HG03460 (cell line): ENCODE data around the gene PARD3B.

Experiments used
- ATAC-seq: cut with Tn5 transposase; IDR thresholded peaks from one replicate; pipeline ENCODE4 v1.9.1; 2021; ENCODE audit not compliant: unreplicated experiment

PARD3B gene

GRCh38 chr2:205637320-205637602 lies 1092.0 kb downstream of the PARD3B start:
- no peak for ATAC-seq

DNA sequence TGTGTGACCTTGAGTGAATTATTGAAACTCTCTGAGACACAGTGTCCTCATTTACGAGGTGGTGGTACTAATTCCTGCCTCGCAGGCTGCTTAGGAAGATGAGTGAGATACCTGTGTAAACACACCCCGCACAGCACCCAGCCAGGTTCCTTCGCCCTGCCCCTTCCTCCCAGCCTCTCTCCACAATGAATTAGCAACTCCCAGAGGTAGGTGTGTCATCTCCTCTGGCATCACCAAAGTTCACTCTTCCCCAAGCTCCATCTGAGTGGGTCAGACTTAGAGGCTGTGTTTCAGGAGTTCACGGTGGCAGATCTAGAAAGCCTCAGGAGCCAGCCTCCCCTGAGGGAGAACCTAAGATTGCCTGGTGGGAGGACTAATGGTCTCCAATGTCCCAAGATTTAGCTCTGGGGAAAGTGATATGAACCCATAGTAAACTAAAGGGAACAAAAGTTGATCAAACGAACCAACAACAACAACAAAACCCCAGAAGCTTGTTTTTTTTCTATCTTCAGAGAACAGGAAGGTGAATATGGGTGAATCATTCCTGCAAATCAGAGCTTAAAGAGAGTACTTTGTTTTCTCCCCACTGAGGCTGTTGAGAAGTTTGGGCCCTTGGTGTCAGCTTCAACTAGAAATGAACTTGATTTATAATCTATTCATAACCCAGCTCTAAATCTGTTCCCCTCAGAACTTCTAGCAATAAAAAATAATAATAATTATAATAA lies 1092.7 kb downstream of the PARD3B start:
- ATAC-seq: no peak

- no peak for ATAC-seq
Observed at GRCh38 chr2:205640716-205641115, 1095.4 kb downstream of the PARD3B start.

GRCh38 chr2:205642599-205643356 lies 1097.5 kb downstream of the PARD3B start:
- no peak for ATAC-seq

DNA sequence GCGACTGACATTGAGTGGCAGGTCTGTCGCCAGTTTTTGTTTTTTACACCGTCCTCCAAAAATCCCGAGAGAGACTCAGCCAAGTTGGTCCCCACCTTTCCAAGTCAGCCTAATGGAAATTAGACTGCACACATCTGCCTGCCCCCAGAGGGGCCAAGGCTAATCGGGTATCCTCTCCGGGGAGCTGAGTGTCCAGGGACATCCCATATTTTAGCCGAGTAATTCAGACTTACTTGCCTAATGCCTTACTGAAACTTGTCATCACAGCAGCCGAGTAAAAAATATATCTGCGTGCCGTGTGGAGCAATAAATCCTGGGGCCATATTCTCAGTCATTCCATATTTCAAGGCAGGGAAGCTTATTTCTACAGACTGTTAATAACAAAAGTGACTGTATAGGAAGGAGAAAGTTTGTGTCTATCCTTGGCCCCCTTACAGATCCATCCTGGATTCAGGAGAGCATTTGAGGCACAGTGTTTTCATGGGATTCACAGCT lies 1098.2 kb downstream of the PARD3B start:
- ATAC-seq: no peak

GRCh38 chr2:205644018-205644417 lies 1098.7 kb downstream of the PARD3B start:
- no peak for ATAC-seq

DNA sequence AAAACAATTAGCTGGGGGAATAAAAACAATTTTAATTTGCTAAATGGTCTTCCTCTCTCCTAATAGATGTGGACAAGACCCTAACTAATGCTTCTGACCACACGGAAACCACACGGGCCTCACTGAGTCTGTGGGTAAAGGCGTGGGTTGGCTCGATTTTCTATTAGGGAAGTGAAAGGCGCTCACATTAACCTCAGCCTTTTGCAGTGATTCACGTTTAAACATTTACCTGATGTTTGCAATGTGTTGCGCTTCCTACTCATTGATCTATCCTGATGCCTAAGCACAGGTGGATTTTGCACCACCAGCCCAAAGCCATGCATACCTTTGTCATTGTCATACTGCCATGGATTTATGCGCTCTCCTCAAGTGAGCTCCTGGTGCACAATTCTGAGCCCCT lies 1101.4 kb downstream of the PARD3B start:
- ATAC-seq: peak; percentile 99

GRCh38 chr2:205650450-205650849 lies 1105.2 kb downstream of the PARD3B start:
- ATAC-seq: no peak

GRCh38 chr2:205650931-205651330 lies 1105.7 kb downstream of the PARD3B start:
- no peak for ATAC-seq

- ATAC-seq: no peak
Observed at GRCh38 chr2:205651719-205652118, 1106.4 kb downstream of the PARD3B start.

DNA sequence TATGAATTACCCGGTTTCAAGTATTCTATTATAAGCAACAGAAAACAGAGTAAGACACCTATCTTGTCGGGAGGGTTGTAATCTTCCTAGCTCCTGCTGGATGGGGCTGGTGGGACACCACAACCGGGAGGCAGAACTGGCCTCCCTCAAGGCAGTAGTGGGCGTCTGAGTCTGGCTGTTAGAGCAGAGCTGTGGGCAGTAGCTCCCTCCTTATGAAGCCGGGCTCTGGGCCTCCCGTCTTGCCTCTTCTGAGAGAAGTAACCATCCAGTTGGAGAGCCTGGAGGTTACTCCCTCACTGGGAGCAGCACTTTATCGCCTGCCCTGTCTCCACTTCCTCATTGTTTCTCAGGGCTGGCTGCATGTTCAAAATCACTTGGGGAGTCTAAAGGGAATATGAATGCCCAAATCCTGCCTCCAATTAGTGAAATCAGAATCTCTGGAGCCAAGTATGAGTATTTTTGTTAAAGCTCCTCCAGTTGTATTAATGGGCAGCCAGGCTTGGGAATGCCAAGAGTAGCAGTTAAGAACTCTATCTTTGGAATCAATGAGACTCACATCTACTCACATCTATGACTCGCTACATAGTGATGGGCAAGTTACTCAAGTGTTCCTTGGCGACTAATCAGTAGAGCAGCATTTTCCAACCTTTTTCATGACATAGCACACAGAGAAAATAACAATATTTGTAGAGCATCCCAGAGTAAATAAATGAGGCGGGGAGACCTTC lies 1109.8 kb downstream of the PARD3B start:
- no peak for ATAC-seq

DNA sequence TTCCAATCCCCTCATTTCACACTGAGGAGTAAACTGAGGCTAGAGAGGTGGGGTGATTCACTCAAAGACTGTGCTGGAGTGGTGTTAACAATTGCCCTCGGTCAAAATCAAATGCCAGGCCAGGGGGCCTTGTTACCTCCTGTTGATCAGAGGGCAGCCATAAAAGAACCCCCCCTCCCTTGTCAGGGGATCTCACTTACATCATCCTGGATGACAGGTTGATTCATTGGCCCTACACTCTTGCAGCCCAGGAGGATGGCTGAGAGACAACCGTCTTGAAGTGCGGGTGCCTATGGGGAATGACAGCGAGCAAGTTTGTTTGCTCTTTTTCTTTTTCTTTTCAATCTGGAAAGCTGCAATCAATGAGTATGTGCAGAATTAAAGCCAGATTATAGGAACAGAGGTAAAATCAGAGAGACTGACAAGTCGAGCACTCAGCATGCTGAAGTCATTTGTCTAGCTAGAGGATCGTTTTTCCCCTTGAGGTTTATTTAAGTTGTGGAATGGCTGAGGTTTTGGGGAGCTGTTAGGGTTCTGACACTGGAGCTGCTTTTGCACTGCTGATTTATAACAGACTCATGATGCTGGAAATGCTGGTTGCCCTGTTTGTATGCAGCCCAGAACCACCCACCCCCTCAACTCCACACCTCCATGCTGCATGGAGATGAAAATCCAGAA lies 1110.6 kb downstream of the PARD3B start:
- no peak for ATAC-seq

GRCh38 chr2:205656461-205656860 lies 1111.2 kb downstream of the PARD3B start:
- ATAC-seq: no peak

GRCh38 chr2:205656941-205657340 lies 1111.7 kb downstream of the PARD3B start:
- ATAC-seq: no peak

DNA sequence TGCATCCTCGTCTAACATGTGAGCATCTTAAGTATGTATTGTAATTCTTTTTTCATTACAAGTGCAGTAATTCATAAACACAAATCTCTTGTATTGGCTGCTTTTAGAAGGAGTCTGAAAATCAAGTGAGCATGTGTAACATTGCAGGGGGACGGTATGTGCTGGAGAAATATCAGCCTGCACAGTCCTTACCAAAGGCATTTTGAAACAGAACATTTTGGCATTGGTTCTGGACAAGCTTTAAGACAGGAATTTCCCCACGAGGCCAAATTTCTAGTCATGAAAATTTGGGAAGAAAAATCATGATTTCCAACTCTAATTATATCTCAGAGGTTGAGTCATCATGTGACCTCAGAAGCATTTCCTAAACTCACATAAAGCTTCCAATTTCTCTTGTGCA lies 1112.3 kb downstream of the PARD3B start:
- ATAC-seq: no peak

- ATAC-seq: no peak
Observed at GRCh38 chr2:205658068-205658467, 1112.8 kb downstream of the PARD3B start.

- no peak for ATAC-seq
Observed at GRCh38 chr2:205658572-205658971, 1113.3 kb downstream of the PARD3B start.

DNA sequence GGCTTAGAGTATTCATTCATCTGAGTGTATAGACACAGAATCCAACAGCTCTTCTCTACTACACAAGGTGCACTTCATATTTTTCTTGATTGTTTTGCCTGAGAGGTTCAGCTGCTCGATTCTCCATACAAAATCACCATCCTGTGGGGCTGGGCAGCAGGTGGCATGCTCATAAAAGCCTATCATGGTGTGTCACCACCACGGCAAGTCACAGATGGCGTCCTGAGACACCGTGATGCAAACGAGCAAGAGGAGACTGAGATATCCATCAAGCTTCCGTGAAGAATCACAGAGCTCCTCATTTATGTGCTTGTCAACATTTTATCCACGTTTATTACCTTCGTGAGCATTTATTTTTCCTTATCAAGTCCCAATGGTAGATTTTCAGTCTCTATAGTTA lies 1114.6 kb downstream of the PARD3B start:
- no peak for ATAC-seq

GRCh38 chr2:205660521-205661124 lies 1115.3 kb downstream of the PARD3B start:
- ATAC-seq: no peak

GRCh38 chr2:205661281-205661680 lies 1116.0 kb downstream of the PARD3B start:
- no peak for ATAC-seq
